Neutrophil (primary cell): Measurements from ENCODE around the gene ICAM4.
A peak's percentile ranks its signal among the peaks of the same experiment; 100 is the strongest.

Experiments
- H3K27ac ChIP-seq: fragments of 200-600 bp; sonication (generic); 2 replicates; pipeline ENCODE4 v1.5.1; 2016; ENCODE audit warnings: mild to moderate bottlenecking, moderate library complexity
- H3K27me3 ChIP-seq: fragments of 200-600 bp; sonication (generic); 2 replicates; pipeline ENCODE4 v1.6.0; 2016; ENCODE audit warnings: mild to moderate bottlenecking
- H3K36me3 ChIP-seq: fragments of 200-600 bp; sonication (generic); 2 replicates; pipeline ENCODE4 v1.5.1; 2017
- H3K4me1 ChIP-seq, 2 experiments: fragments of 200-600 bp in 1 of 2; sonication (generic) in 1 of 2; 1 replicate in 1 of 2; 2 replicates in 1 of 2; pipeline versions ENCODE4 v1.5.1 to v1.6.1; 2013 to 2016; ENCODE audit warnings: low read depth in 1 of 2, low read length in 1 of 2, mild to moderate bottlenecking in 1 of 2, moderate library complexity in 1 of 2; ENCODE audit not compliant: control insufficient read depth in 1 of 2, insufficient read depth in 1 of 2
- H3K4me3 ChIP-seq, 2 experiments: fragments of 200-600 bp in 1 of 2; sonication (generic) in 1 of 2; 1 replicate in 1 of 2; 2 replicates in 1 of 2; pipeline ENCODE4 v1.5.1; 2013 to 2016; ENCODE audit warnings: low read depth in 1 of 2, low read length in 1 of 2, mild to moderate bottlenecking in 1 of 2, moderate library complexity in 1 of 2
- H3K9me3 ChIP-seq: fragments of 200-600 bp; sonication (generic); 2 replicates; pipeline ENCODE4 v1.5.1; 2016
- TF ChIP-seq, protein P1 (sequence below): fragments of 200-600 bp; sonication (generic); IDR thresholded peaks from 2 replicates; pipeline ENCODE4 v1.5.1; 2016; ENCODE audit warnings: antibody characterized with exemption

The ICAM4 gene

DNA sequence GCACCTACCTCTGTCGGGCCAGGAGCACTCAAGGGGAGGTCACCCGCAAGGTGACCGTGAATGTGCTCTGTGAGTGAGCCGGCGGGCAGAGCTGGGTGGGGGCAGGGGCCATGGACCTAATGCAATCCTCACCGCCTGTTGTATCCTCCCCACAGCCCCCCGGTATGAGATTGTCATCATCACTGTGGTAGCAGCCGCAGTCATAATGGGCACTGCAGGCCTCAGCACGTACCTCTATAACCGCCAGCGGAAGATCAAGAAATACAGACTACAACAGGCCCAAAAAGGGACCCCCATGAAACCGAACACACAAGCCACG, 1.8 kb upstream of the ICAM4 start:
- Histone ChIP-seq H3K4me3 (no peak overlapping the region), H3K27me3 (peaks cover 30% of the 10 kb centered on the region), H3K4me1 (peaks cover 40 to 43% of the 10 kb centered on the region in 2 experiments), H3K9me3 (no peaks in the 10 kb centered on the region), H3K36me3 (peaks cover 56% of the 10 kb centered on the region), H3K27ac (no peak overlapping the region)
- TF ChIP-seq, protein P1, sequence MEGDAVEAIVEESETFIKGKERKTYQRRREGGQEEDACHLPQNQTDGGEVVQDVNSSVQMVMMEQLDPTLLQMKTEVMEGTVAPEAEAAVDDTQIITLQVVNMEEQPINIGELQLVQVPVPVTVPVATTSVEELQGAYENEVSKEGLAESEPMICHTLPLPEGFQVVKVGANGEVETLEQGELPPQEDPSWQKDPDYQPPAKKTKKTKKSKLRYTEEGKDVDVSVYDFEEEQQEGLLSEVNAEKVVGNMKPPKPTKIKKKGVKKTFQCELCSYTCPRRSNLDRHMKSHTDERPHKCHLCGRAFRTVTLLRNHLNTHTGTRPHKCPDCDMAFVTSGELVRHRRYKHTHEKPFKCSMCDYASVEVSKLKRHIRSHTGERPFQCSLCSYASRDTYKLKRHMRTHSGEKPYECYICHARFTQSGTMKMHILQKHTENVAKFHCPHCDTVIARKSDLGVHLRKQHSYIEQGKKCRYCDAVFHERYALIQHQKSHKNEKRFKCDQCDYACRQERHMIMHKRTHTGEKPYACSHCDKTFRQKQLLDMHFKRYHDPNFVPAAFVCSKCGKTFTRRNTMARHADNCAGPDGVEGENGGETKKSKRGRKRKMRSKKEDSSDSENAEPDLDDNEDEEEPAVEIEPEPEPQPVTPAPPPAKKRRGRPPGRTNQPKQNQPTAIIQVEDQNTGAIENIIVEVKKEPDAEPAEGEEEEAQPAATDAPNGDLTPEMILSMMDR, result no peak

- Histone ChIP-seq H3K27me3 (peaks cover 35% of the 10 kb centered on the region), H3K4me3 (no peak overlapping the region), H3K9me3 (no peaks in the 10 kb centered on the region), H3K36me3 (peaks cover 54% of the 10 kb centered on the region), H3K27ac (peak overlapping the region; percentile 70), H3K4me1 (peaks cover 43 to 47% of the 10 kb centered on the region in 2 experiments)
- TF ChIP-seq, protein P1, result no peak
These were observed 1.4 kb upstream of the ICAM4 start for GRCh38 chr19:10285393-10285792.

DNA sequence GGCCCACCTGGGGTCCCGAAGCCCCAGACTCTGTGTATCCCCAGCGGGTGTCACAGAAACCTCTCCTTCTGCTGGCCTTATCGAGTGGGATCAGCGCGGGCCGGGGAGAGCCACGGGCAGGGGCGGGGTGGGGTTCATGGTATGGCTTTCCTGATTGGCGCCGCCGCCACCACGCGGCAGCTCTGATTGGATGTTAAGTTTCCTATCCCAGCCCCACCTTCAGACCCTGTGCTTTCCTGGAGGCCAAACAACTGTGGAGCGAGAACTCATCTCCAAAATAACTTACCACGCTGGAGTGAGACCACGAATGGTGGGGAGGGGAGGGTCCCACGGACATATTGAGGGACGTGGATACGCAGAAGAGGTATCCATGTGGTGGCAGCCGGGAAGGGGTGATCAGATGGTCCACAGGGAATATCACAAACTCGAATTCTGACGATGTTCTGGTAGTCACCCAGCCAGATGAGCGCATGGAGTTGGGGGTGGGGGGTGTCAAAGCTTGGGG, 2.0 kb downstream of the ICAM4 start:
- TF ChIP-seq, protein P1, result no peak
- peaks cover 26% of the 10 kb centered on the region for H3K36me3 ChIP-seq
- H3K27ac ChIP-seq, result no peak overlapping the region
- peak overlapping the region; percentile 23 to 64 for H3K4me3 ChIP-seq
- H3K9me3 ChIP-seq, result peaks cover 5% of the 10 kb centered on the region
- H3K4me1 ChIP-seq, result peaks cover 73 to 80% of the 10 kb centered on the region in 2 experiments
- H3K27me3 ChIP-seq, result peaks cover 68% of the 10 kb centered on the region

- Histone ChIP-seq H3K9me3 (peaks cover 5% of the 10 kb centered on the region), H3K27ac (no peak overlapping the region), H3K27me3 (peaks cover 74% of the 10 kb centered on the region), H3K4me1 (peaks cover 73 to 81% of the 10 kb centered on the region in 2 experiments), H3K4me3 (peak overlapping the region; percentile 23 to 64), H3K36me3 (peaks cover 20% of the 10 kb centered on the region)
- TF ChIP-seq, protein P1, result no peak
These were observed 2.5 kb downstream of the ICAM4 start for GRCh38 chr19:10289167-10289835.

- Histone ChIP-seq H3K9me3 (peaks cover 5% of the 10 kb centered on the region), H3K36me3 (peaks cover 14% of the 10 kb centered on the region), H3K27me3 (peaks cover 80% of the 10 kb centered on the region), H3K27ac (no peak within 1 kb of the TSS), H3K4me3 (peak within 1 kb of the TSS; percentile 46 to 64), H3K4me1 (peaks cover 74 to 87% of the 10 kb centered on the region in 2 experiments)
- TF ChIP-seq, protein P1, result no peak
These were observed 3.1 kb downstream of the ICAM4 start, which contains the start of gene ICAM5 for GRCh38 chr19:10289836-10290356. TSS of gene ICAM5 (plus strand) at chr19:10289952. CDS start at chr19:10290044, 92 bp downstream.
